GM12872 (cell line): Measurements from ENCODE around the gene RNF151.

Experiments
- TF ChIP-seq, protein P1 (sequence below): IDR thresholded peaks from 3 replicates; pipeline ENCODE4 v1.5.1; 2011; ENCODE audit warnings: low read depth, mild to moderate bottlenecking, low read length, moderate library complexity; ENCODE audit not compliant: insufficient read depth

RNF151 gene

DNA sequence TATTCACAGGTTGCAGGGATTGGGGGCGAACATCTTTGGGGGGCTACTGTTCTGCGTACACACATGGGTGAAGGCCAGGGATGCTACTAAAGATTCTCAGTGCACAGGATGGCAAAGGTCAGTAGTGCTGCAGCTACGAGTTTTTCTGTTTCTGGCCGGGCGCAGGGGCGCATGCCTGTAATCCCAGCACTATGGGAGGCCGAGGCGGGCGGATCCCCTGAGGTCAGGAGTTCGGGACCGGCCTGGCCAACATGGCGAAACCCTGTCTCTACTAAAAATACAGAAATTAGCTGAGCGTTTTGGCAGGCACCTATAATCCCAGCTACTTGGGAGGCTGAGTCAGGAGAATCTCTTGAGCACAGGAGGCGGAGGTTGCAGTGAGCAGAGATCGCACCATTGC lies 46.9 kb downstream of the RNF151 start:
- TF ChIP-seq, protein P1, sequence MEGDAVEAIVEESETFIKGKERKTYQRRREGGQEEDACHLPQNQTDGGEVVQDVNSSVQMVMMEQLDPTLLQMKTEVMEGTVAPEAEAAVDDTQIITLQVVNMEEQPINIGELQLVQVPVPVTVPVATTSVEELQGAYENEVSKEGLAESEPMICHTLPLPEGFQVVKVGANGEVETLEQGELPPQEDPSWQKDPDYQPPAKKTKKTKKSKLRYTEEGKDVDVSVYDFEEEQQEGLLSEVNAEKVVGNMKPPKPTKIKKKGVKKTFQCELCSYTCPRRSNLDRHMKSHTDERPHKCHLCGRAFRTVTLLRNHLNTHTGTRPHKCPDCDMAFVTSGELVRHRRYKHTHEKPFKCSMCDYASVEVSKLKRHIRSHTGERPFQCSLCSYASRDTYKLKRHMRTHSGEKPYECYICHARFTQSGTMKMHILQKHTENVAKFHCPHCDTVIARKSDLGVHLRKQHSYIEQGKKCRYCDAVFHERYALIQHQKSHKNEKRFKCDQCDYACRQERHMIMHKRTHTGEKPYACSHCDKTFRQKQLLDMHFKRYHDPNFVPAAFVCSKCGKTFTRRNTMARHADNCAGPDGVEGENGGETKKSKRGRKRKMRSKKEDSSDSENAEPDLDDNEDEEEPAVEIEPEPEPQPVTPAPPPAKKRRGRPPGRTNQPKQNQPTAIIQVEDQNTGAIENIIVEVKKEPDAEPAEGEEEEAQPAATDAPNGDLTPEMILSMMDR: no peak

GRCh38 chr16:2015117-2015946 lies 48.7 kb downstream of the RNF151 start:
- TF ChIP-seq, protein P1: no peak

DNA sequence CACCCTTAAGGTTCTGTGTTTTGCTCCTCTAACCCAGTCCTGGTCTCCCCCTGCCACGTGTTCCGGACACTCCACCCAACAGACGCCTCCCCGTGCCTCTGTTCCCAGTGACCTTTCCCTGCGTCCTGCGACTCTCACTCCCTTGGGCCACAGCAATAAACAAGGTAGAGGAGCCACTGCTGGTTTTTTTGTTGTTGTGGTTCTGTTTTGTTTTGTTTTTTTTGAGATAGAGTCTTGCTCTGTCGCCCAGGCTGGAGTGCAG lies 49.2 kb downstream of the RNF151 start:
- TF ChIP-seq, protein P1: no peak

DNA sequence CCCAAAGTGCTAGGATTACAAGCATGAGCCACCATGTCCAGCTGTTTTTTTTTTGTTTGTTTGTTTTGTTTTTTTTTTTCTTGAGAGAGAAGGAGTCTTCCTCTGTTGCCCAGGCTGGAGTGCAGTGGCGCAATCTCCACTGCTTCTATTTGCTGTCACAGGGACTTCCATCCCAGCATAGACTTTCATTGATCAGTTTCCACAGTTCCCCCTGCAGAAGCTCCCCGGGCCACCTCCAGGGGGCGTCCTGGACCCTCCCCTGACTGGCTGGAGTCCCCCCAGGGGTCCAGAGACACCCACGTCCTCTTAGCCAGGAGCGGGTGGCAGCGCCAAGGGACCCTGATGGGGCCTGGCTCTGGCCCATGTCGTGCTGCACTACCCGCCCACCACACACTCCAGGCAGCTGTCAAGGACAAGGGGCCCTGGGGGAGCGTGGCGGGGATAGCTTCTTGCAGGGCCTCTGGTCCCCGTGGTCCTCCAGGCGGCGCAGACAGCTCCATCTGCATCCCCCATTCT lies 49.8 kb downstream of the RNF151 start:
- TF ChIP-seq, protein P1: peak; percentile 63
